ENCODE results near the gene CIPC. TPM values are rescaled to one million over a fixed set of nuclear protein-coding genes. Genes with fewer than 3 reads are reported as not detected.

Gene CIPC, protein sequence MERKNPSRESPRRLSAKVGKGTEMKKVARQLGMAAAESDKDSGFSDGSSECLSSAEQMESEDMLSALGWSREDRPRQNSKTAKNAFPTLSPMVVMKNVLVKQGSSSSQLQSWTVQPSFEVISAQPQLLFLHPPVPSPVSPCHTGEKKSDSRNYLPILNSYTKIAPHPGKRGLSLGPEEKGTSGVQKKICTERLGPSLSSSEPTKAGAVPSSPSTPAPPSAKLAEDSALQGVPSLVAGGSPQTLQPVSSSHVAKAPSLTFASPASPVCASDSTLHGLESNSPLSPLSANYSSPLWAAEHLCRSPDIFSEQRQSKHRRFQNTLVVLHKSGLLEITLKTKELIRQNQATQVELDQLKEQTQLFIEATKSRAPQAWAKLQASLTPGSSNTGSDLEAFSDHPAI
- total RNA-seq: 39.5 TPM

DNA sequence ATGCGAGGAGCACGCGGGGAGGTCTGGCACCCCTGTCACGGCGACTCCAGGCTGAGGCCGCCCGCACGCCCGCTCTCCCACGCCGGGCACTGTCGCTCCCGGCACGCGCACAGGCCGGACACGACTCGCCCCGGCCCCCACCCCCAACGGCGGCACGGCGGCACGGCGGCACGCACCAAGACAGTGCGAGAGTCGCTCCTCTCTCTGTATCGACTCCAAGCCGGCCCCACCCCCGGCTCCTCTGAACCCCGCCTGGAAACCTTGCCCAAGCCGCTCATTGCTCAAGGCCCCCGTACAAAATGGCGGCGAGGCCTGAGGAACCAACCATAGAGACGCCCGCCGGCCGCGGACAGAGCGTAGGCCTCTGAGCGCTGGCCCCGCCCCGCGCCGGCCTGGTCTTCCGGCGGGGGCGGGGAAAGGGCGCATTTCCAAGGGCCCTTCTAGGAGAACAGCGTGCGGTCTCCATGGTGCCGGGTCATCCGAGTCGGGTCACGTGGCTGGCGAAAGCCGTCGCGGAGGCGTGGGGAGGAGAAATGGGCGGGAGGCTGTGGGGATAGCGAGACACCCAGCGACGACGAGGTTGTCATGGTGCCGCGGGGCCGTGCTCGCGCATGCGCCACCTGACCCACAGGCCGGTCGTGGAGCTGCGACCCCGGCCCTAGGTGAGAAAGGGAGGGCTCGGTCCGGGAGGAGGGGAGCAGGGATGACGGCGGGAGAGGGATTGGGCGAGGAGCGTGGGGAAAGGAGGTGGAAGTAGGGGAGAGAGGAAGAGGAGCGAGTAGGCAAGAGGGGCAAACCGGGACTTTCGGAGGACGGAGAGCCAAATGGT, at the start of gene CIPC:
Gene CIPC (plus strand): TSS at position 559 of the 829 bp plus-strand sequence. CDS start 7,451 bp downstream, outside the sequence.

DNA sequence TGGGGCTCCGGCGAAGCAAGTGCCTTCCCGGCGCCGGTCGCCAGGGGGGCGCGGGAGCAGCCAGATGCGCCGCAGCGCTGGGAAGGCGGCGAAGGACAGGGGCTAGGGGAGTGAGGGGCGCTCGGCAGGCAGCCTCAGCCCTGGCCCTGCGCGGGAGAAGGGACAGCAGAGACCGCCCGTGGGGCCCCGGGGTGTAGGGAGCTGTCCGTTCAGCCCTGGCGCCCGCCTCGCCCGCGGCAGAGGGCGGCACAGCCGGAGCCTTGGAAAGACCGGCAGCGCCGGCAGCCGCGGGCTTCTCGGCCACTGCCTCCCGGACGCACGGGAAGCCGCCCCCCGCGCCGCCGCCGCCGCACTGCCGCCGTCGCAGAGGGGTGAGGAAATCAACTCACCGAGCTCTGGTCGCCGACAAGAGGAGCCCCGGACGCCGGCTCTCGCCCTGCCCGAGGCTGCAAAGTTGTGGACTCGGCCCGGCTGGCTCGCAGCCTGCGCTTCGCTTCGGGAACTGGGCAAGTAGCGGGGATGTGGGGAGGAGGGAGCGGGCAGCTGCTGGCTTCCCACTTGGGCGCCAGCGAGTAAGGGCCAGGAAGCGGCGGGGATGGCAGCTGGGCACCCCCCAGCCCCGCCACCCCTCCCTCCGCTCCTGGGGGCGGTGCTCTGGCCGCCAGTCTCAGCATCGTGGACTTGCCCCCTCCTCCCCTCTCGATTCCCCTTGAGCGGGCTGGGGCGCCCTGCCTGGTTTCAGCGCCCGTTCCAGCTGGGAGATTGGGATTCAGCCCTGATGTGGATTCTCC, 43.4 kb downstream of the CIPC start, which contains the start of gene ZDHHC22:
Gene ZDHHC22 (minus strand): TSS at position 578 of the 791 bp plus-strand sequence. CDS start 2,053 bp downstream, outside the sequence.

Other genes starting within 250 kb of the CIPC start
- gene IRF2BPL, start 69.5 kb upstream of the CIPC start, total RNA-seq: 65.9 TPM
- 5.6 TPM for gene ZDHHC22, start 43.5 kb downstream of the CIPC start, total RNA-seq
- 1.6 TPM for gene TMEM63C, start 83.5 kb downstream of the CIPC start, total RNA-seq
- gene NGB, start 172.9 kb downstream of the CIPC start, total RNA-seq: 1.4 TPM
- gene POMT2, start 222.6 kb downstream of the CIPC start, total RNA-seq: 25.8 TPM
- 11.5 TPM for gene GSTZ1, start 222.8 kb downstream of the CIPC start, total RNA-seq

All from camera-type eye (tissue), 1 donor.